Stimulated activated CD8-positive, alpha-beta memory T cell treated with anti-CD3 and anti-CD28 coated beads, Interleukin-15, amount 100 ng/mL, for 24 hours (primary cell): Measurements from ENCODE around the gene ARID1B.

ENCODE experiments used
- DNase-seq: peaks from one replicate; pipeline ENCODE4 v3.0.0-alpha.2; 2020; ENCODE audit warnings: low read depth

The ARID1B gene

GRCh38 chr6:156852858-156853216 lies 75.7 kb downstream of the ARID1B start:
- no peak for DNase-seq

DNA sequence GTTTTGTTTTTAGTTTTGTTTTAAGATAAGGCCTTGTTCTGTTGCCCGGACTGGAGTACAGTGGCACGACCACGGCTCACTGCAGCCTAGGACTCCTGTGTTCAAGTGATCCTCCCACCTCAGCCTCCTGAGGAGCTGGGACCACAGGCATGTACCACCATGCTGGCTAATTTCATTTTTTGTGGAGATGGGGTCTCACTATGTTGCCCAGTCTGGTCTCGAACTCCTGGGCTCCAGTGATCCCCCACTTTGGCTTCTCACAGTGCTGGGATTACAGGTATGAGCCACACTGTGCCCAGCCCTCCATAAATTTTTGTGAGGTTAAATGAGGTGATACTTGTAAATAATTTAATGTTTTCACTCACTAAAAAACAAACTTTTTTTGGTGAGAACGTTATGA lies 76.6 kb downstream of the ARID1B start:
- DNase-seq = no peak

GRCh38 chr6:156854466-156855161 lies 77.4 kb downstream of the ARID1B start:
- DNase-seq = no peak

DNA sequence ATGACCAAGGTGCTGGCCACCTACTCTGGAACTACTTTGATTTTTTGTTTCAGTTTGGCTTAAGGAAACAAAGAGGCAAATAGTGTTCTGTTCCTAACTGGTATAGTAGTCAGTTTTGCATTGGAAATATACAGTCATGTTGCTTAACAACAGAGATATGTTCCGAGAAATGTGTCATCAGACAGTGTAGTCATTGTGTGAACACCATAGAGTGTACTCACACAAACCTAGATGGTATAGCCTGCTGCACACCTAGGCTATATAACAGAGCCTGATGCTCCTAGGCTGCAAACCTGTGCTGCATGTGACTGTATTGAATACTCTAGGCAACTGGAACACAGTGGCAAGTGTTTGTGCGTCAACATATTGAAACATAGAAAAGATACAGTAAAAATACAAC lies 80.4 kb downstream of the ARID1B start:
- no peak for DNase-seq

GRCh38 chr6:156859686-156860085 lies 82.5 kb downstream of the ARID1B start:
- no peak for DNase-seq

DNA sequence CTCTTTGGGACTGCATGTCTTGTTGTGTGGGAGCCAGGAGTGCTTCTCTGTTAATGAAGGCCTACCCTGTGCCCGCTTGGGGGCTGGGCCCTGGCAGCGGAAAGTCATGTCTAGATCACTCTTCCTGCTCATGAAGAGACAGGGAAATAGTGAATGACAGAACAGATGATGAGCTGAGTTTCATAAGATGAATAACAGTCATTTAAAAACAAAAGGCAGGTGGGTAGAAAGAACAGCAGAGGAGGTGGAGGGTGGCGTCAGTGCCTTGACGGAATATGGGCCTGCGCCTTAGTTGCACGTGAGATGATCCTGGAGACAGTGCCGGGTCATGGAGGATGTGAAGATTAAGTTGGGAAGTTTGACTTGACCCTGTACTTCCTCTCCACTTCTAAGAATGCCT lies 85.5 kb downstream of the ARID1B start:
- no peak for DNase-seq

- DNase-seq = no peak
Observed at GRCh38 chr6:156863504-156863903, 86.3 kb downstream of the ARID1B start.

DNA sequence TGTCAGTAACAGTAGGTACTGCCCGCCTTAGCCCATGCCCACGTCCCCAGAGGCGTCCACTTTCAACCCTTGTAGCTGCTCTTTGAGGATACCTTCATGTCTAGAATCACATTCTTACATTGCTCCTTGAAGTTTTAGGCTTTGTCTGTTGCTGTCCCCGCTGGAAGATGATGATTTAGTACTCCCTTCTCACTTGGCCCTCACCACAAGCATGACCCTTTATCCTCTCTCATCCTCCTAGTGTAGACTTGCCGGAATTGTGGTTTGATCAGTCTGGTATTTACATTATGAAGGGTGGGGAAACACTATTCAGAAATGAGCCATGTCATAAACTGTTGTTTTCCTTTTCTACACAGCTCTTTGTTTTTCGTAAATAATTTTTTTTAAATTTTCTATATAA lies 87.4 kb downstream of the ARID1B start:
- no peak for DNase-seq

GRCh38 chr6:156865019-156865629 lies 87.9 kb downstream of the ARID1B start:
- no peak for DNase-seq

GRCh38 chr6:156866220-156867015 lies 89.2 kb downstream of the ARID1B start:
- DNase-seq = no peak

- no peak for DNase-seq
Observed at GRCh38 chr6:156867121-156867520, 89.9 kb downstream of the ARID1B start.

DNA sequence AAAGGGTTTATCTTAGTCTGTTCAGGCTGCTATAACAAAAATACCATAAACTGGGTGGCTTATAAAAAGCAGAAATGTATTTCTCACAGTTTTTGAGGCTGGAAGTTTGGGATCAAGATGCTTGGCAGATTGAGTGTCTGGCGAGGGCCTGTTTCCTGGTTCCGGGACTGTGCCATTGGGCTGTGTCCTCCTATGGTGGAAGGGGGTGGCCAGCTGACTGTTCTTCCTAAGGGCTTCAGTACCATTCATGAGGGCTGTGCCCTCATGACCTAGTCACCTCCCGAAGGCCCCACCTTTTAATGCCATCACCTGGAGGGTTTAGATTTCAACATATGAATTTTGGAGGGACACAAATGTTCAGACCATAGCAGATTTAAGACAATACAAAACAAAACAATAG lies 91.2 kb downstream of the ARID1B start:
- no peak for DNase-seq

GRCh38 chr6:156869980-156870398 lies 92.8 kb downstream of the ARID1B start:
- DNase-seq = no peak

GRCh38 chr6:156870924-156871539 lies 93.9 kb downstream of the ARID1B start:
- DNase-seq = no peak

GRCh38 chr6:156872903-156873302 lies 95.7 kb downstream of the ARID1B start:
- no peak for DNase-seq

- no peak for DNase-seq
Observed at GRCh38 chr6:156873654-156874380, 96.6 kb downstream of the ARID1B start.

DNA sequence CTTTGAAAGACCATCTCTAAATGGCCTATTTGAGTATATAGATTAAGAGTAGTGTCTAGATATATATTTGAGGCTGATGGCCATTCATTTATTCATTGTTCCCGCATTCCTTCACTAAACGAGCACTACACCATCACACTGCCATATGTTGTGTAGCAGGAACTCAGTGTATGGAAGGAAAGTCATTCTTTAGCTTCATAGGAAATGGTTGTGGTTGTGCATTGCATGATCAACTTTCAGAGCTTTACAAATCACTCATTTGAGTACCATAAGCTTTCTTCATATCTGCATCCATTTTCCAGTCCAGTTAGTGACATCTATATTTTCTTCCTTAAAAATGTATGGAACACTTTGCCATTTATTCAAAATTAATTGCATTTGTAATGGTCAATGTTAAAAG lies 97.9 kb downstream of the ARID1B start:
- DNase-seq = no peak

- no peak for DNase-seq
Observed at GRCh38 chr6:156876302-156876701, 99.1 kb downstream of the ARID1B start.

DNA sequence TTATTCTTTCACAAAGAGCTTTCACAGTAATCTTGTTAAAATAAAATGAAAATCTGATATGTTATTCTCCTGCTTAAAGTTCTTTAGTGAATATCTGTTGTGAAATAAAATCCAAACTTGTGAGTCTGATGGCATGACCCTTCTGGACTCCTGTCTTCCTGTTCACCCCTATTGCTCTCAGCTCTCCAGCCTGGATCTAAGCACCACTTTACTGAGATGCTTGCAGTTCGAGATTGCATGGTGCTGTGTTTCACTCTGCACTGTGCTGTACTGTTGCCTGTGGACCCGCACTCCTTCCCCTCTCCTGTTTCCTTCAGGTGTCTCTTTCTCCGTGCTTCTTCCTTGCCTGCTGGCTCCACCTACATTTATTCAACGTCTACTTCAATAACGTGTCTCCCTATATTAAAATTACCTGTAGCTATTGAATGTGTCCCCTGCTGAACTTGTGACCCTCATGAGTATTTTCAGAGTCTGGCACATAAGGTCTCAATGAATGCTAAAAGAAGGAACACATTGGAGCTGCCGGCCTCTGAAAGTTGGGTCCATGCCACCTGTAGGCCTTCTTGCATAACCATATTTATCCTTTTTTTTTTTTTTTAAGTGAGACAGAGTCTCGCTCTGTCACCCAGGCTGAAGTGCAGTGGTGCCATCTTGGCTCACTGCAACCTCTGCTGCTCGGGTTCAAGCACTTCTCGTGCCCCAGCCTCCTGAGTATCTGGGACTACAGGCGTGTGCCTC lies 100.1 kb downstream of the ARID1B start:
- DNase-seq = no peak

- no peak for DNase-seq
Observed at GRCh38 chr6:156878681-156879080, 101.5 kb downstream of the ARID1B start.

DNA sequence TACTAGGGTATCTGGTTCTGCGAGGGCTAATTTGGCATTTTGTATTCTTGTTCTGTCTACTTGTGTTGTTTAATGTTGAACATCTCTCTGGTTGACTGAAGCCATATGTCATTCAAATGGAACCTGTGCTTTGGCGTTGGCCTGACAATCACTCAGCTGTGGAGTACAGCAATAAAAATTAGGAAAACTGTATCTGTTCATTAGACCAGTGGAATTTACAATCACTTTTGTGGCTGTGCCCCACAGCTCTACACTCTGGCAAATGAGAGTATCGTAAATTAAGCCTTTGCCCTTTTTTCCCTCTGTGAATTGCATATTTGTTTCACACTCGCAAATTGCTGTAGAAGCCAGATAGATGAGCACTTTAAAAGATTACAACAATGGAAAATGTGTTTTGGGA lies 102.0 kb downstream of the ARID1B start:
- no peak for DNase-seq
